Thymus (tissue), 11 donors: Measurements from ENCODE around the gene CLUH. TPM values are rescaled to one million over a fixed set of nuclear protein-coding genes. Genes with fewer than 3 reads are reported as not detected.
"Not testable (repeated sequence)": the region's sequence is repeated elsewhere in the genome, so short reads cannot be mapped to it uniquely, and the experiment has no call there.

ENCODE experiments used
- DNase-seq, 9 donors: peaks; one replicate each; pipeline ENCODE4 v3.0.0-alpha.2; 2013; ENCODE audit warnings: low spot score in 9 of 9, low read depth in 6 of 9, missing footprints in 1 of 9
- H3K27ac ChIP-seq, 2 donors: one replicate each; pipeline ENCODE4 v1.5.1; 2013; ENCODE audit warnings: control low read depth in 1 of 2, low read depth in 1 of 2, low read length in 1 of 2, mild to moderate bottlenecking in 1 of 2, moderate library complexity in 1 of 2
- H3K27me3 ChIP-seq, 2 donors: one replicate each; pipeline ENCODE4 v1.5.1; 2013; ENCODE audit warnings: low read length in 1 of 2; ENCODE audit not compliant: control insufficient read depth in 2 of 2, insufficient read depth in 1 of 2
- H3K36me3 ChIP-seq, 2 donors: one replicate each; pipeline ENCODE4 v1.5.1; 2013; ENCODE audit warnings: low read length in 1 of 2, mild to moderate bottlenecking in 1 of 2, moderate library complexity in 1 of 2; ENCODE audit not compliant: control insufficient read depth in 2 of 2, insufficient read depth in 2 of 2
- H3K4me1 ChIP-seq, 2 donors: one replicate each; pipeline ENCODE4 v1.5.1; 2013; ENCODE audit warnings: low read length in 2 of 2; ENCODE audit not compliant: control insufficient read depth in 2 of 2, insufficient read depth in 2 of 2
- H3K4me3 ChIP-seq, 2 donors: one replicate each; pipeline ENCODE4 v1.5.1; 2013; ENCODE audit warnings: low read length in 2 of 2, control low read depth in 1 of 2, mild to moderate bottlenecking in 1 of 2
- H3K9me3 ChIP-seq, 2 donors: one replicate each; pipeline ENCODE4 v1.5.1; 2013; ENCODE audit warnings: low read length in 1 of 2, mild to moderate bottlenecking in 1 of 2; ENCODE audit not compliant: control insufficient read depth in 2 of 2, insufficient read depth in 1 of 2
- WGBS: extraction: QIAGEN DNeasy Blood & Tissue Kit; methylation state at CpG from one replicate; pipeline ENCODE4 v1.1.7; 2013; 5-methylcytosine and 5-hydroxymethylcytosine counted together
- polyA plus RNA-seq: library from polyadenylated mRNA; stranded (reverse); fragments of 200-250 nt; gene quantifications from one replicate; pipeline ENCODE4 v1.2.3, GENCODE V29; 2013
- total RNA-seq: library from RNA; stranded (reverse); fragments of 120-200 nt; gene quantifications from one replicate; pipeline ENCODE4 v1.2.4, GENCODE V29; 2013
- donor health status: healthy.

CLUH gene
- total and polyA plus RNA-seq, 2 donors: 7.4 to 26.1 TPM

- WGBS: 98% methylated on average over 20 of the region's 20 CpGs
Measured at GRCh38 chr17:2700030-2700490, 11.5 kb downstream of the CLUH start.

GRCh38 chr17:2699216-2699805 is 12.3 kb downstream of the CLUH start:
- peaks cover 57 to 76% of the 10 kb centered on the region in 2 donors for H3K36me3 ChIP-seq
- not testable (repeated sequence) for H3K27ac ChIP-seq, H3K27me3 ChIP-seq, H3K9me3 ChIP-seq, DNase-seq, H3K4me1 ChIP-seq, H3K4me3 ChIP-seq
- WGBS: 96% methylated on average over 18 of the region's 18 CpGs

More at GRCh38 chr17:2700030-2700490, 11.5 kb downstream of the CLUH start:
- Histone ChIP-seq H3K36me3 (peaks cover 54 to 70% of the 10 kb centered on the region in 2 donors), H3K27me3 (no peaks in the 10 kb centered on the region), H3K27ac (no peak overlapping the region), H3K4me3 (no peak overlapping the region), H3K9me3 (no peaks in the 10 kb centered on the region), H3K4me1 (no peaks in the 10 kb centered on the region)
- no peak for DNase-seq

GRCh38 chr17:2697611-2698162 is 13.9 kb downstream of the CLUH start:
- WGBS: 99% methylated on average over 40 of the region's 40 CpGs
- Histone ChIP-seq H3K4me3 (no peak overlapping the region), H3K4me1 (no peaks in the 10 kb centered on the region), H3K27ac (no peak overlapping the region), H3K9me3 (no peaks in the 10 kb centered on the region), H3K27me3 (no peaks in the 10 kb centered on the region), H3K36me3 (peaks cover 58 to 77% of the 10 kb centered on the region in 2 donors)
- no peak for DNase-seq

- no peaks in the 10 kb centered on the region for H3K9me3 ChIP-seq
- no peak overlapping the region for H3K4me3 ChIP-seq
- 96% methylated on average over 36 of the region's 36 CpGs for WGBS
- H3K36me3 ChIP-seq: peaks cover 52 to 75% of the 10 kb centered on the region in 2 donors
- H3K27me3 ChIP-seq: no peaks in the 10 kb centered on the region
- H3K27ac ChIP-seq: no peak overlapping the region
- no peak for DNase-seq
- H3K4me1 ChIP-seq: no peaks in the 10 kb centered on the region
Measured at GRCh38 chr17:2695961-2696760, 15.4 kb downstream of the CLUH start.

- Histone ChIP-seq H3K4me1 (no peaks in the 10 kb centered on the region), H3K9me3 (no peaks in the 10 kb centered on the region), H3K36me3 (peaks cover 51 to 69% of the 10 kb centered on the region in 2 donors), H3K27ac (no peak overlapping the region), H3K27me3 (no peaks in the 10 kb centered on the region), H3K4me3 (no peak overlapping the region)
- 97% methylated on average over 28 of the region's 28 CpGs for WGBS
- DNase-seq: no peak
Measured at GRCh38 chr17:2695243-2695960, 16.2 kb downstream of the CLUH start.

GRCh38 chr17:2694381-2695242 is 17.0 kb downstream of the CLUH start:
- H3K4me1 ChIP-seq: peaks cover 0 to under 1% of the 10 kb centered on the region in 2 donors
- no peak for DNase-seq
- WGBS: 96% methylated on average over 42 of the region's 42 CpGs
- H3K36me3 ChIP-seq: peaks cover 50 to 68% of the 10 kb centered on the region in 2 donors
- H3K4me3 ChIP-seq: no peak overlapping the region
- H3K27ac ChIP-seq: no peak overlapping the region
- H3K9me3 ChIP-seq: no peaks in the 10 kb centered on the region
- no peaks in the 10 kb centered on the region for H3K27me3 ChIP-seq

GRCh38 chr17:2693561-2694380 is 17.8 kb downstream of the CLUH start:
- Histone ChIP-seq H3K36me3 (peaks cover 53 to 71% of the 10 kb centered on the region in 2 donors), H3K27ac (no peak overlapping the region), H3K27me3 (no peaks in the 10 kb centered on the region), H3K4me3 (no peak overlapping the region), H3K4me1 (peaks cover 0 to 7% of the 10 kb centered on the region in 2 donors), H3K9me3 (no peaks in the 10 kb centered on the region)
- WGBS: 96% methylated on average over 37 of the region's 37 CpGs
- DNase-seq: no peak

GRCh38 chr17:2692781-2693135 is 18.8 kb downstream of the CLUH start:
- Histone ChIP-seq H3K36me3 (peaks cover 47 to 64% of the 10 kb centered on the region in 2 donors), H3K27ac (no peak overlapping the region), H3K4me3 (no peak overlapping the region), H3K9me3 (no peaks in the 10 kb centered on the region), H3K27me3 (no peaks in the 10 kb centered on the region), H3K4me1 (peaks cover 0 to 8% of the 10 kb centered on the region in 2 donors)
- WGBS: 94% methylated on average over 14 of the region's 14 CpGs
- DNase-seq: no peak
